Activated CD4-positive, CD25-positive, alpha-beta regulatory T cell (primary cell): ENCODE results near the gene RALGPS1.
"Not testable (repeated sequence)": the region's sequence is repeated elsewhere in the genome, so short reads cannot be mapped to it uniquely, and the experiment has no call there.

ENCODE experiments used
- DNase-seq, 4 experiments: peaks; one replicate each; lab custom pipeline; 2025; lab: John Stamatoyannopoulos, UW

The RALGPS1 gene

DNA sequence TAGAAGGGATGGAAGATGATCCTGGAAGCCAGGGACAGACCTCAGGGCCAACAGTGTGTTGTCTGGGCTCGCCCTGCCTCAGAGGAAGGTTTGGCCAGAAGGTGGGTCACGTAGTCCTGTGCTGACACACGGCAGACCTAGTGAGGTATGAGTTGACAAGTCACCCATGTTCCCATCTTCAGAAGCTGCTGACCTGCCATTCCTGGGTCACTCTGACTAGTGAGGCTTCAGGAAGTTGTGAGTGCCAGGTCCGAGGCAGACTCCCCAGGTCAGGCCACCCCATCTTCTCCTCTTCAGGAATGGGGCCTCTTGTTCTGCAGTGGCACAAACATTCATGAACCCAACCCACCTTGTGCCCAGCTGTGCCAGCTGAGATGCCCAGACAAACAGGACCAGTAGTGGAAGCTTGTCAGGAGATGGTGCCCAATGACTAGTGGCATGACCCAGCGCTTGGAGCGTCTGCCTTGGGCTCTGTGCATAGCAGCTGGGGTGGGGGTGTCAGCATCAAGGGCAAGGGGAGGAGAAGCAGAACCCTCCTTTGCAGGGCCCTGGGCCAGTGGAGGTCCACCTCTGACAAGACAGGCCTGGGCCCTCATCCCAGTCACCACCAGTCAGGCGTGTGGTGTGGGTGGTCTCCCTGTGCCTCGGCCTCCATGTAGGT, 224.6 kb downstream of the RALGPS1 start:
- no peak for DNase-seq

GRCh38 chr9:127139775-127140174, 225.2 kb downstream of the RALGPS1 start:
- DNase-seq: no peak

DNA sequence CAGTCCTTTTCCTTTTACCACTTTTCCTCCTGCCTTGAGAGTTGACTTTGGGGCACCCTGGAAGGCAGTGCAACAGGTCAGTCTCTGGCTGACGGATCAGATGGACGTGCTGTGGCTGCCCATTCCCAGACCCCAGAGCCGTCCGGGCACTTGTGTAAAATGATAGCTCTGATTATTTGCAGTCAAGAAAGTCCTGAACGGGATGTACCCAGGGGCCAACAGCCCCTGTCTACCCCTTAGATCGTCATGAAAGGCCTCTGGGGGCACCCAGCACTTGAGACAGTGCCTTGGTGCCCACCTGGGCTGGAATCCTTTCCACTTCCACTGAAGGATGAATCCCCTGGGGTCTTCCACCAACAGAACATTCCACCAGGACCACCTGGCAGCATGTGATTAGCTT, 225.6 kb downstream of the RALGPS1 start:
- DNase-seq: no peak

GRCh38 chr9:127140842-127141675, 226.5 kb downstream of the RALGPS1 start:
- DNase-seq: no peak

GRCh38 chr9:127142291-127142690, 227.7 kb downstream of the RALGPS1 start:
- no peak for DNase-seq

DNA sequence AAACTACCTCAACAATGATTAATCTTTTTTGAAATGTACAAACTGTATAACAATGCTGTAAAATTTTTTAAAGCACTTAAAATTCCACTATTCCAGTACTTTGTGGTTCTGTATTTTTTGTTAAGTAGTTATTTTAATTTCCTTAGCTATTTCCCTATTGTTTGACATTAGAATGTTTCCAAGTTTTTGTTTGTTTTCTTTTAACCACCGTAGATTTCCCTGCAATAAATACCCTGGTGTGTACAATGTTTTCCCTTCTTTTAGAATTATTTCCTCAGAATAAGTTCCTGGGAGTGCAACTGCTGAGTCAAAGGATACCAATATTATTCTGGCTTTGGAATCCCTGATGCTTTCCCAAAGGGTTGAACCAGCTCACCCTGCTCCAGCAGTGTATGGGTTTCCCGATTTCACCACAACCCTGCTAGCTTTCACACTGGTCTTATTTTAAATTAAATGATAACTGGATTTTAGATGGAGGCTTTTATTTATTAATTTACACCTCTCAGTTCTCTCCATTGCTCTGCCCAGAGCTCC, 228.4 kb downstream of the RALGPS1 start:
- DNase-seq: no peak

DNA sequence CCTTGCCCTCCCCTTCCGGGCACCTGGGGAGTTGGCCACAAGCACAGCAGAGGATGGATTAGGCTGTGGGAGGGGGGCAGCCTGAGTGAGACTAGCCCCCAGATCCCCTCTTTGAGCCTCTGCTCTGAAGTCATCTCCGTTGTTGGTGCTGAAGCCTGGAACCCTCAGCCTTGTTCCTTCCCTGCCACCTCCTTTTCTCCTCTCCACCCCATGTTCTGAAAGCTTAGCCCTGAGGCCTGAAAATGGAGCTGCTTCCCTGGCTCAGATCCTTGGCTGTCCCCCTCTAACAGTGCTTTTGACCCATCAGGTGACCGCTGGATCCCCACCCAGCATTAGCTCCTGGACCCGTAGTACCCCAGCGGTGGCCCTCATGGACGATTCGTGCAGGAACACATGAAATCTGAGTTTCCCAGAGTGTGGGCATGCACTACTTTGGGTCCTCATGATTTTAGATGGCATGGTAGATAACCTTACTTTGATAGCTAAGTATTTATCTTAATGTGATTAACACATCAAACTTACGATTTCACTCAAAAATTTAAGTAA, 229.4 kb downstream of the RALGPS1 start:
- DNase-seq: no peak

GRCh38 chr9:127144670-127145445, 230.3 kb downstream of the RALGPS1 start:
- no peak for DNase-seq

DNA sequence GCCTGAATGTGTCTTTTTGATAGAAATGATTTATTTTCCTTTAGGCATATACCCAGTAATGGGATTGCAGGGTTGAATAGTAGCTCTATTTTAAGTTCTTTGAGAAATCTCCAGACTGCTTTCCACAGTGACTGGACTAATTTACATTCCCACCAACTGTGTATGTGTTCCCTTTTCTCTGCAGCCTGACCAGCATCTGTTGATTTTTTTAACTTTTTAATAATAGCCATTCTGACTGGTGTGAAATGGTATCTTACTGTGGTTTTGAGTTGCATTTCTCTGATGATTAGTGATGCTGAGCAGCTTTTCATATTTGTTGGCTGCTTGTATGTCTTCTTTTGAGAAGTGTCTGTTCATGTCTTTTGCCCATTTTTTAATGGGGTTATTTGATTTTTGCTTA, 232.3 kb downstream of the RALGPS1 start:
- DNase-seq: not testable (repeated sequence)

GRCh38 chr9:127147251-127147650, 232.7 kb downstream of the RALGPS1 start:
- no peak for DNase-seq

GRCh38 chr9:127148014-127148413, 233.4 kb downstream of the RALGPS1 start:
- no peak for DNase-seq

DNA sequence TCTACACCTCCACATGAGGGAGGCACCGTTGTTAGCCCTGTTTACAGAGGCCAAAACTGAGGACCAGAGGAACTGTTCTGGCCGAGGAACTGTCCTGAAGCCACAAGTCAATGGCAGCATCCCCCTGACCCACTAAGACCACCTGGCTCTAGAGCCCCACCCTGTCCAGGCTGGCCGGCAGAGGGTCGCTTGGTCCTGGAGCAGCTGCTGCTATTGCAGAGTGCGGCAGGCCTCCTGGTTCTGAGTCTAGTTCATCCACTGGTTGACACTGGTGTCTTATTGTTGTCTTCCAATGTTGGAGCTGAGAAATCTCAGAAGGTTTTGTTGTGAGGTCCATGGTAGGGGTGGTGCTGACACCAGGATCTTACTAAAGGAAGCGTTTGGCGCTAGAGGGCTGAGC, 234.4 kb downstream of the RALGPS1 start:
- no peak for DNase-seq

GRCh38 chr9:127149463-127150390, 235.1 kb downstream of the RALGPS1 start:
- no peak for DNase-seq

- no peak for DNase-seq
These were observed 238.9 kb downstream of the RALGPS1 start for GRCh38 chr9:127153501-127153900.

DNA sequence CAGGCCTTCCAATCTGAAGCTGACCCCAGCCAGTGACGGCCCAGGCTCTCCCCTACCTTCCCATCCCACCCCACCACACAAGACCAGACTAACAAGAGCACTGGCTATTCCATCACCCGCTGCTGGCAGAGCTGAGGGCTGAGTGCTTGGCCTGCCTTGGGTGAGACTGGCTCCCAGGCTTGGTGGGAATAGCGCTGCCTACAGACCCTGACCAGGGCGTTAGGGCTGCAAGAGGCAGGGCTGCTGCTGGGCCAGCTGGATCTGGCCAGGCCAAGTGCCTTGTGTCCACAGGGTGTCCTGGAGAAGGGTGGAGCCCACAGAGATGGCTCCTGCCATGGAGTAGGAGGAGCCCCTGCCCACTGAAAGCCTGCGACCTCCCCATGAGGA, 239.4 kb downstream of the RALGPS1 start:
- DNase-seq: no peak

- no peak for DNase-seq
These were observed 240.0 kb downstream of the RALGPS1 start for GRCh38 chr9:127154390-127155191.

DNA sequence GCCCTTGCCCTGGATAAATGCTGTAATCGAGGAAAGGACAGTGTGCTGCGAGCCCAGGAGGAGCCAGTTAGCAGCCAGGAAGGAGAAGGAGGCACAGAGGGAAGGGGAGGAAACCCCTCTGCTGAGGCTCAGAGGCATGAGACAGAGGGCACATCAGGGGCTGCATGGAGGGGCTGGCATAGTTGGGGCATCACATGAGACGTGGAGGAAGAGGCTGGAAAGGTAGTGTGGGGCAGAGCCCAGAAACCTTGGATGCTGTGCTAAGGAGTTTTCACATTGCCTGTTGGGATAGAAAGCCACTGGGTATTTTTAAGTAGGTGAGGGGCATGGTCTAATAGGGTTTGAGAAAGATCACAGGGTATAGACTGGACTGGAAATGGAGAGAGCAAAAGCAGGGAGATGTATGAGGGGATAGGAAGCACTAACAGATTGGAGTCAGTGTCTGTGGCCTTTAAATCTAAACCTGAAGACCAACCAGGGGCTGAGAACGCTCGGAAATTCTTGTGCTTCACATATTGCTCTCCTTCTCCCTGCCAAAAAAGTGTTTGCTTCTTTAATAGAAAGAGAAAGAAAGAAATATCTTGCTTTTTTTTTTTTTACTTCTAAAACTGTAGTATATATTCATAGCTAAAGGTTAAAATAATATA, 240.9 kb downstream of the RALGPS1 start:
- DNase-seq: no peak

- no peak for DNase-seq
These were observed 244.3 kb downstream of the RALGPS1 start for GRCh38 chr9:127158786-127159324.

DNA sequence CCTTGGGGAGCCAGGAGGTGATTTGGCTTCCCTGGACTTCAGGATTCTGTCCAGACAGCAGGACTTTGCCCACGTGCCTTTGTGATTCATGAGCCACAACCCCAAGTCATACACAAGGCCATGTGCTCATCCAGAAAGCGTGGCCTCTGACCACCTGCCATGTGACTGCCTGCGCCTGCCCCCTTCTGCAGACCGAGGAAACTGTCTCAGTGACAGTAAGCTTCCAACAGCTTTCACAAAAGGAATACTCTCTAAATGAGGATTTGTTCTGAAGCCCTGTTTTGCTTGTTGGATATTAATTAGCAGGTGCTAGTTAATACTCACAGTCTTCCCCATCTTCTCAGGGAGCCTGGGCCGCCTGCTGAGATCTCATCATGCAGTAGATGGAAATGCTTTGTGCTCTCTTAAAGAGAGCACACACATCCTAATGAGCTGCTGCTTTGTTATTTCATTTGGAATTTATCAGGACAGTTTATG, 244.8 kb downstream of the RALGPS1 start:
- no peak for DNase-seq
